Hematopoietic multipotent progenitor cell treated with erythropoietin and hydrocortisone succinate and interleukin-3 and kit ligand, for 8 days (in vitro differentiated cells): ENCODE results near the gene CARD19.
A peak's percentile ranks its signal among the peaks of the same experiment; 100 is the strongest.
"Not testable (repeated sequence)": the region's sequence is repeated elsewhere in the genome, so short reads cannot be mapped to it uniquely, and the experiment has no call there.

Source experiments
- DNase-seq: peaks from one replicate; pipeline ENCODE4 v3.0.0-alpha.2; 2015

The CARD19 gene

DNA sequence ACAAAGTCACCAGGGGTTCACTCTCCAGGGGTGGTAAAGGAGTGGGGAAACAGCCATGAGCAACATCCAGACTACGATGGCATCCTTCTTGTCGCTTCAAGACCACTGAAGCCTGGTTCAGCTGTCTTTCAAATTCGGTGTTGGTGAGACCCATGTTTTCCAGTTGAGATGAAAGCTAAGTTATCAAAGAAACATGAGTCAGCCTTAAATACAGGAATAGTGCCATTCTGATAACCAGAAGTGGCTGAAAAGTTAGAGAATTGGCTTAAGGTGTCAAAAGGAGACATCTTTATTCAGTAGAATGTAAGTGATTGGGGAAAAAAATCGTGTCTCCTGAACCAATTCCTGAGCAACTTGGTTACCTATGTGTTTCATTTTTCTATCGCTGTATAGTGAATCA lies 7.0 kb upstream of the CARD19 start:
- no peak for DNase-seq

DNA sequence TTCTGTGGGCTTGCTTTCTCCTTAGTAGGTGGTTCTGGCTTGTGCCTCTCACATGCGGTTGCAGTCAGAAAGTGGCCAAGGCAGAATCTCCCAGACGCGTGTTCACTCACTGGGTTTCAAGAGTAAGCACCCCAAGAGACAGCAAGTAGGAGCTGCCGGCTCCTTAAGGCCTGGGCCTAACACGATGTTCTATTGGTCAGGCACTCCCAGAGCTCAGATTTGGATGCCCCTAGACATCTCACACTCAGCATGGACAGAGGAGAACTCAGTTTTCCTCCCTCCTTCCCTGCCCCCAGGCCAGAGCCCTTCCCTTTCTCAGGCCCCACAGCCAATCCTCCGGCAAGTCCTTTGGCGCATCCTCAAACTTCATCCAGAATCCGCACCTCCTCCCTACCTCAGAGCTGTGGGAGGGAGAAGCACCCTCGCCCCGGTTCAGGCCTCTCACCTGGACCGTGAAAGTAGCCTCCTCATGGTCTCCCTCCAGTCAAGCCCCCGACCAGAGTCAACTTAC lies 6.5 kb upstream of the CARD19 start:
- DNase-seq = no peak

- DNase-seq = no peak
Measured at GRCh38 chr9:93090091-93090655, 5.8 kb upstream of the CARD19 start.

DNA sequence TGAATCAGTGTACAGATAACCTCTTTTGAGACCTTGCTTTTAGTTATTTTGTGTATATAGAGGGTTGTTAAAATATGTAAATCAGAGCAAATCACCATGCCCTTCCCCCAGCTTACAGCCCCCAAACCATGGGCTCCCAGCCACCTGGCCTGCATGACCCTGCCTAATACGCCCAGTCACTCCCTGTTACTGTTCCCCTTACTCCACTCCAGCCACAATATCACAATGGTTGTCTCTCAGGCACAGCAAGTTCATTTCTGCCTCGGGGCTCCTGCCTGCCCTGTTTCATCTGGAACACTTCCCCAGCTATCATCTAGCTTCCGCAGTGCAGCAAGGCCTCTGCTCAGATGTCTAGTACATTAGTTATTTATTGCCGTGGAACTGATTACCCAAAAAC lies 5.0 kb upstream of the CARD19 start:
- DNase-seq = no peak

- DNase-seq = peak; percentile 53
Measured at GRCh38 chr9:93091453-93092081, 4.5 kb upstream of the CARD19 start.

GRCh38 chr9:93092251-93092991 lies 3.6 kb upstream of the CARD19 start:
- DNase-seq = no peak

- peak; percentile 73 for DNase-seq
Measured at GRCh38 chr9:93093127-93093876, 2.7 kb upstream of the CARD19 start.

DNA sequence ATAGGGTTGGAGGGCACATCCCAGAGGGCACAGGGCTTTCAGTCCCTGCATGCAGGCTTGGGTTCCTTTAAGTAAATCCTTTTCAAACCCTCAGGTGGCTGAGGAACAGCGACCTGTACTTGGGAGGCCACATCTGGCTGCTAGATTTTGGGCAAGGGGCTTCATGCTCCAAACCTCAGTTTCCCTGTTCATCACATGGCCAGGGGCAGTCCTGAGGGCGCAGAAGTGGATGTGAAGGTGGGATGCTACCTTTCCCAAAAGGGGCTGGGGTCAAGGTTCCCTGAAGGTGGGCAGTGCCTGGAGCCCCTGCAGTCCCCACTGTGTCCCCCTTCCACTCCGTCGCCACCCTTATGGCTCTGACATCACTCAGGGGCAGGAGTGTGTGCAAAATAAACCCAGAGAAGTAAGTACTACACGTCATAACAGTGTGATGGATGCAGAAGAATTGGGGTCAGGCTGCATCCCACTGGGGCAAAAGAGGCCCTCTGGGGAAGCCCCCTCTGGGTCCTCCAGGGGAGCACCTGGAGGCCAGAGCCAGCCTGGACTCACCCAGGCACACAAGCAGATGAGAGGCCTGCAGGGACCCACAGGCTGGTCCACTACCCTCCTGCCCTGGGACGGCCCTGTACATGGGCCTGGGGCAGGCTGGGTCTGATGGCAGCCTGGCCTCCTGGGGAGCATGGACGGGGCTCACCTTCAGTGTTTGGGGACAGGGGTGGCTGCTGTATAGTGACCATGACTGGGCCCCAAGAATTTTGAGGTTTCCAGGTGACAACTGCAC lies 1.9 kb upstream of the CARD19 start:
- no peak for DNase-seq

DNA sequence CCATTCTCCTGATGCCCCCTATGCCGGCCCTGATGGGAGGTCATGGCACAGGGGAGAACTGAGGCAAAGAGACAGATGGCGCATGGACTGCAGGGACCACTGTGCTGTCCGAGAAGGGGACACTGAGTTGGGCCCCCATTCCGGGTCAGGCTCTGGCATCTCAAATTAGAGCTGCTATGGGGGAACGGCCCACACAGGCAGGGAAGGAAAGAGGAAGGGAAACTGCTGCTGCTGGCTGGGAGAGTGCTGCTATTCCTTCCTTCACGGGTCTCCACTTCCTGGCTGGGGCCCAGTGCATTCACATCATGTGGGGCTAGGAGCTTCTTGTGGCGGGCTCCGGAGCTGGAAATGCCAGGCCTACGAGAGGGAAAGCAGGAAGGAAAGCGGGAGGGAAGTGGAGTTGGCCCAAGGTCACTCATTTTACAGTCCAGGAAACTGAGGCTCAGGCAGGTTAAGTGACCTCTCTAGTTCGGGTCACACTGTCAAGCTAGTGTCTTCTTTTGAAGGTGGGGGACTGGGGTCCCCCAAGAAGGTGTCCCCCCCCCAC lies 1.3 kb upstream of the CARD19 start:
- DNase-seq = peak; percentile 30

- DNase-seq = peak; percentile 97
Measured at GRCh38 chr9:93095205-93096130, 549 bp upstream of the CARD19 start.

GRCh38 chr9:93096811-93097382 lies 880 bp downstream of the CARD19 start:
- no peak for DNase-seq

- DNase-seq = no peak
Measured at GRCh38 chr9:93097511-93098201, 1.6 kb downstream of the CARD19 start.

DNA sequence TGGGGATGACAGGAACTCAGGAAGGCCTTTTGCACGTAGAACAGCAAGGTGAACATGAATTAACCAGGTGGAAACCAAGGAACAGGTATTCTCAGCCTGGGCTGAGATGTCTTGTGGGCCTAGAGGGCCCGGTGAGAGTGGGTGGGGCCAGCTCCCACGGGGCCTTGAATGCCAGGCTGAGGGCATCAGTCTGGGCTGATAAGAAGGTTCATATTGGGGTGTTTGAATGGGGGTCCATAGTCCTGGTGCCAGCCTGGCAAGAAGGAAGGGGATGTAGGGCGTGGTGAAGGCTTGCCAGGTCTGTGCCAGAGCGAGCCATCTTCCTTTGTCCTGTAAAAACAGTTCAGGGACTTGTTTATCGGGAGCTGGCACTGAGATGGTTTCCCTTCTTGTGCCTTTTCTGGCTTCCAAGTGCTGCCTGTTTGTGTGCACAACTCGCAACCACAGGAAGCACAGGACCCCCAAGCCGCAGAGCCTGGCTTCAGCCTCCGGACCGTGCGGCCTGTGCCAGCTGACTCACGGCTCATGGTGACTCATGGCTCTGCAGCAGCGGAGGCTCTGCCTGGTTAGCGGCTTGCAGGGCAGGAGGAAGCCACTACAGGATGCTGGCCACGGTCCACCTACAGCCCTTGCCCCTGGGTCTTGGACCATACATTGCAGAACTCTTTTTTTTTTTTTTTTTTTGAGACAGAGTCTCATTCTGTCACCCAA lies 2.4 kb downstream of the CARD19 start:
- DNase-seq = peak; percentile 83

DNA sequence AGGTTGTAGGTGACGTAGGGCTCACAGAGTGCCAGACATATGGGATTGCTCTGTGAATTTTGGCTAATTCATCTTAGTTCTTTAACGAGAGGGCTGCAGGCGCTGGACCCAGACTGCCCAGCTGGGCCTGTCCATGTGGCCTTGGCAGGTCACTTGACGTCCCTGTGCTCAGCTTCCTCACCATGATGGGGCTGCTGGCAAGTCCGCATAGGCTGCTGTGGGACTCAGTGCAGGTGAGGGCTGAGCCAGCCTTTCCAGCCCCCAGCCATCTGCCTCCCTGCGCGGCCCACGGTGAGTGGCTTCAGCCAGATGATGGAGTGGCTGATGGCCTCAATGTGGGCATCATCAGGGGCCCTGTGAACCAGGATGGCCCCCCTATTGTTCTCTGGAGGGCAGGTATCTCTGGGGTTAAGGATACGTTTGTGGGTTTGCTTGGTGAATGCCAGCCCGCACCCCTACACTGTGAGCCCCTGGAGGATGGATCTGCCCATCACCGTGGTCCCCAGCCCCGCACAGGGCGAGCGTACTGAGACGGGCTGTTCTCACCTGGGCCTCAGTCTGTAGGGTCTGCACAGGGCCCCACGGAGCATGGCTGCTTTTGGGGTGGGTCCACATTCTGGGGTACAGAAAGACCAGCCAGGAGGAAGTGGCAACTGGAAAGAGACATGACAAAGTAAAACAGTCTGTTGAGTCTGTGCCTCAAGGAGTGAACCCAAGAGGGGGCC lies 3.7 kb downstream of the CARD19 start:
- no peak for DNase-seq

- no peak for DNase-seq
Measured at GRCh38 chr9:93100276-93100636, 4.2 kb downstream of the CARD19 start.

GRCh38 chr9:93101086-93101485 lies 5.1 kb downstream of the CARD19 start:
- not testable (repeated sequence) for DNase-seq

DNA sequence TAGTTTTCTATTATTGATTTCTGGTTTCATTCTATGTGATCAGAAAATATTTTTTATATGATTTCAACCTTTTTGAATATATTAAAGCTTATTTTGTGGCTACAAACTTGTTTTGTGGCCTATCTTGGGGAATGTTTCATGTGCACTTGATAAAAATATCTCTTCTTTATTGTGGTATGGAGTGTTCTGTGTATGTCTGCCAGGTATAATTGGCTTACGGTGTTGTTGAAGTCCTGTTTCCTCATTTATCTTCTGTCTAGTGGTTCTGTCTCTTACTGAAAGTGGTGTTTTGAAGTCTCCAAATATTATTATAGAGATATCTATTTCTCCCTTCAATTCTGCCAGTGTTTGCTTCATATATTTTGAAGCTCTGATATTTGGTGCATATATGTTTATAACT lies 9.6 kb downstream of the CARD19 start:
- no peak for DNase-seq

- no peak for DNase-seq
Measured at GRCh38 chr9:93107151-93107824, 11.3 kb downstream of the CARD19 start.
